ENCODE results near the gene ARL16. TPM values are rescaled to one million over a fixed set of nuclear protein-coding genes. Genes with fewer than 3 reads are reported as not detected.

Gene ARL16
- total and polyA plus RNA-seq, 11 donors: 10.2 to 23.6 (median 15.9) TPM

GRCh38 chr17:81690066-81690465 lies 6.5 kb upstream of the ARL16 start:
- H3K4me3 ChIP-seq: no peak overlapping the region
- no peaks in the 10 kb centered on the region for H3K9me3 ChIP-seq
- ATAC-seq (no peak), DNase-seq (no peak)
- 85 to 94% (median 89%) methylated on average over 18 of the region's 18 CpGs for whole genome bisulfite sequencing, 4 donors
- H3K36me3 ChIP-seq: peaks cover 0 to 100% (median 87%) of the 10 kb centered on the region in 9 donors
- no peaks in the 10 kb centered on the region for H3K27me3 ChIP-seq
- intact Hi-C loops (cut with DNase I): no loop called here
- peaks cover 0 to 9% (median 6%) of the 10 kb centered on the region in 12 donors for H3K4me1 ChIP-seq
- H3K27ac ChIP-seq: no peak overlapping the region
- TF ChIP-seq CTCF (IDR thresholded peaks at IDR 0.05): no peak
- no peak for TF ChIP-seq POLR2A (IDR thresholded peaks at IDR 0.05)

- peaks cover 0 to 87% (median 75%) of the 10 kb centered on the region in 9 donors for H3K36me3 ChIP-seq
- ATAC-seq (no peak), DNase-seq (no peak)
- no peak overlapping the region for H3K4me3 ChIP-seq
- TF ChIP-seq POLR2A (IDR thresholded peaks at IDR 0.05): no peak
- no peak for TF ChIP-seq CTCF (IDR thresholded peaks at IDR 0.05)
- H3K27me3 ChIP-seq: no peaks in the 10 kb centered on the region
- WGBS, 4 donors: 88 to 96% (median 91%) methylated on average over 9 to 14 of the region's 14 CpGs
- peaks cover 5 to 18% (median 14%) of the 10 kb centered on the region in 12 donors for H3K4me1 ChIP-seq
- H3K9me3 ChIP-seq: no peaks in the 10 kb centered on the region
- no peak overlapping the region for H3K27ac ChIP-seq
- intact Hi-C loops (cut with DNase I): no loop called here
Measured at GRCh38 chr17:81688616-81689015, 5.0 kb upstream of the ARL16 start.

GRCh38 chr17:81687770-81688541 lies 4.4 kb upstream of the ARL16 start:
- Histone ChIP-seq H3K36me3 (peaks cover 0 to 80% (median 69%) of the 10 kb centered on the region in 9 donors), H3K4me1 (peaks cover 5 to 20% (median 15%) of the 10 kb centered on the region in 12 donors), H3K27ac (no peak overlapping the region), H3K4me3 (no peak overlapping the region), H3K9me3 (no peaks in the 10 kb centered on the region), H3K27me3 (no peaks in the 10 kb centered on the region)
- DNase-seq (peak in 1 of 5 donors; percentile 61), ATAC-seq (no peak)
- TF ChIP-seq POLR2A (IDR thresholded peaks at IDR 0.05): no peak
- TF ChIP-seq CTCF (IDR thresholded peaks at IDR 0.05): no peak
- WGBS, 4 donors: 90 to 94% (median 93%) methylated on average over 31 to 41 of the region's 41 CpGs
- intact Hi-C loops (cut with DNase I): no loop called here

- no peak overlapping the region for H3K27ac ChIP-seq
- DNase-seq (no peak), ATAC-seq (no peak)
- peaks cover 0 to 71% (median 56%) of the 10 kb centered on the region in 9 donors for H3K36me3 ChIP-seq
- no peak overlapping the region for H3K4me3 ChIP-seq
- H3K4me1 ChIP-seq: peaks cover 5 to 34% (median 26%) of the 10 kb centered on the region in 12 donors
- TF ChIP-seq CTCF (IDR thresholded peaks at IDR 0.05): no peak
- TF ChIP-seq POLR2A (IDR thresholded peaks at IDR 0.05): no peak
- WGBS, 4 donors: 90 to 93% (median 91%) methylated on average over 17 to 20 of the region's 20 CpGs
- H3K9me3 ChIP-seq: no peaks in the 10 kb centered on the region
- no peaks in the 10 kb centered on the region for H3K27me3 ChIP-seq
- intact Hi-C loops (cut with DNase I): no loop called here
Measured at GRCh38 chr17:81686614-81687013, 3.0 kb upstream of the ARL16 start.

All from heart left ventricle (tissue), 16 donors.